ENCODE data around the gene JMJD8. TPM values are rescaled to one million over a fixed set of nuclear protein-coding genes. Genes with fewer than 3 reads are reported as not detected.

JMJD8 gene
- total and polyA plus RNA-seq, 2 experiments from 2014 or later, result 87.9 to 96.3 TPM

GRCh38 chr16:711084-711483 lies 26.9 kb upstream of the JMJD8 start:
- TF ChIP-seq EZH2 (IDR thresholded peaks at IDR 0.05; ENCODE audit: insufficient read depth, poor library complexity, severe bottlenecking), result no peak
- TF ChIP-seq EZH2phosphoT487 (IDR thresholded peaks at IDR 0.05; ENCODE audit: insufficient read depth, low read depth), result no peak

GRCh38 chr16:710500-711075 lies 26.5 kb upstream of the JMJD8 start:
- H3K27ac ChIP-seq, result no peak overlapping the region
- H3K9me2 ChIP-seq (ENCODE audit: insufficient read depth), result no peaks in the 10 kb centered on the region
- H3K4me3 ChIP-seq, result no peak overlapping the region
- H2AFZ ChIP-seq, result no peak overlapping the region
- H3K9ac ChIP-seq, result no peak overlapping the region
- H3K4me2 ChIP-seq (ENCODE audit: unreplicated experiment), result no peak overlapping the region
- DNase-seq, result no peak
- H4K20me1 ChIP-seq (ENCODE audit: insufficient read depth), result no peaks in the 10 kb centered on the region
- H3K36me3 ChIP-seq (ENCODE audit: low read depth), result no peaks in the 10 kb centered on the region
- H3F3A ChIP-seq (ENCODE audit: insufficient read depth), result peaks cover 10% of the 10 kb centered on the region
- H3K27me3 ChIP-seq (replicated peaks; ENCODE audit: insufficient read depth), result peaks cover 17% of the 10 kb centered on the region; the same call in 1 of the 2 replicates
- H3K9me3 ChIP-seq (ENCODE audit: low read depth), result no peaks in the 10 kb centered on the region
- peaks cover 11% of the 10 kb centered on the region; the same call in 1 of the 2 replicates for H3K4me1 ChIP-seq (ENCODE audit: insufficient read depth)
- no peak for TF ChIP-seq EZH2 (IDR thresholded peaks at IDR 0.05; ENCODE audit: insufficient read depth, poor library complexity, severe bottlenecking)
- TF ChIP-seq EZH2phosphoT487 (IDR thresholded peaks at IDR 0.05; ENCODE audit: insufficient read depth, low read depth), result no peak
- in situ Hi-C loops (cut with MboI), result no loop called here
- no peaks in the 10 kb centered on the region for H3K79me2 ChIP-seq (ENCODE audit: insufficient read depth)
- WGBS, 2 experiments (ENCODE audit: low coverage in 1 of 2, low lambda C conversion rate in 2 of 2, missing lambda C conversion rate in 2 of 2), result 67 to 68% methylated on average over 21 of the region's 21 CpGs

More at GRCh38 chr16:711084-711483, 26.9 kb upstream of the JMJD8 start:
- no peak for DNase-seq
- no peaks in the 10 kb centered on the region for H3K9me3 ChIP-seq (ENCODE audit: low read depth)
- H4K20me1 ChIP-seq (ENCODE audit: insufficient read depth), result no peaks in the 10 kb centered on the region
- in situ Hi-C loops (cut with MboI), result no loop called here
- H3K79me2 ChIP-seq (ENCODE audit: insufficient read depth), result no peaks in the 10 kb centered on the region
- no peak overlapping the region for H3K4me3 ChIP-seq
- H3K4me1 ChIP-seq (ENCODE audit: insufficient read depth), result peaks cover 11% of the 10 kb centered on the region; the same call in 1 of the 2 replicates
- H3K27ac ChIP-seq, result no peak overlapping the region
- no peak overlapping the region for H3K4me2 ChIP-seq (ENCODE audit: unreplicated experiment)
- peaks cover 10% of the 10 kb centered on the region for H3F3A ChIP-seq (ENCODE audit: insufficient read depth)
- no peak overlapping the region for H2AFZ ChIP-seq
- WGBS, 2 experiments (ENCODE audit: low coverage in 1 of 2, low lambda C conversion rate in 2 of 2, missing lambda C conversion rate in 2 of 2), result 56 to 60% methylated on average over 11 to 12 of the region's 12 CpGs
- no peaks in the 10 kb centered on the region for H3K36me3 ChIP-seq (ENCODE audit: low read depth)
- peaks cover 17% of the 10 kb centered on the region; the same call in 1 of the 2 replicates for H3K27me3 ChIP-seq (replicated peaks; ENCODE audit: insufficient read depth)
- no peaks in the 10 kb centered on the region for H3K9me2 ChIP-seq (ENCODE audit: insufficient read depth)
- no peak overlapping the region for H3K9ac ChIP-seq

- Histone ChIP-seq H3K4me3 (no peak overlapping the region), H3K9me3 (ENCODE audit: low read depth) (no peaks in the 10 kb centered on the region), H3K9ac (peak overlapping the region; percentile 38; the same call in 1 of the 2 replicates), H3F3A (ENCODE audit: insufficient read depth) (peaks cover 10% of the 10 kb centered on the region), H4K20me1 (ENCODE audit: insufficient read depth) (no peaks in the 10 kb centered on the region), H3K4me1 (ENCODE audit: insufficient read depth) (peaks cover 11% of the 10 kb centered on the region; the same call in 1 of the 2 replicates), H3K9me2 (ENCODE audit: insufficient read depth) (no peaks in the 10 kb centered on the region), H3K79me2 (ENCODE audit: insufficient read depth) (no peaks in the 10 kb centered on the region), H3K27ac (no peak overlapping the region), H3K27me3 (replicated peaks; ENCODE audit: insufficient read depth) (peaks cover 19% of the 10 kb centered on the region; the same call in 1 of the 2 replicates), H3K4me2 (ENCODE audit: unreplicated experiment) (no peak overlapping the region), H3K36me3 (ENCODE audit: low read depth) (no peaks in the 10 kb centered on the region), H2AFZ (no peak overlapping the region)
- TF ChIP-seq EZH2 (IDR thresholded peaks at IDR 0.05; ENCODE audit: insufficient read depth, poor library complexity, severe bottlenecking) (no peak), EZH2phosphoT487 (IDR thresholded peaks at IDR 0.05; ENCODE audit: insufficient read depth, low read depth) (no peak)
- WGBS, 2 experiments (ENCODE audit: low coverage in 1 of 2, low lambda C conversion rate in 2 of 2, missing lambda C conversion rate in 2 of 2), result 9 to 11% methylated on average over 30 of the region's 30 CpGs
- peak; percentile 87 for DNase-seq
- in situ Hi-C loops (cut with MboI), result no loop called here
Observed at GRCh38 chr16:709566-710499, 25.7 kb upstream of the JMJD8 start.

- Histone ChIP-seq H3F3A (ENCODE audit: insufficient read depth) (peaks cover 10% of the 10 kb centered on the region), H3K79me2 (ENCODE audit: insufficient read depth) (no peaks in the 10 kb centered on the region), H3K4me2 (ENCODE audit: unreplicated experiment) (no peak overlapping the region), H3K4me1 (ENCODE audit: insufficient read depth) (peaks cover 11% of the 10 kb centered on the region; the same call in 1 of the 2 replicates), H2AFZ (no peak overlapping the region), H3K4me3 (no peak overlapping the region), H3K27me3 (replicated peaks; ENCODE audit: insufficient read depth) (peaks cover 24% of the 10 kb centered on the region), H4K20me1 (ENCODE audit: insufficient read depth) (no peaks in the 10 kb centered on the region), H3K36me3 (ENCODE audit: low read depth) (no peaks in the 10 kb centered on the region), H3K9me3 (ENCODE audit: low read depth) (no peaks in the 10 kb centered on the region), H3K9ac (no peak overlapping the region), H3K9me2 (ENCODE audit: insufficient read depth) (no peaks in the 10 kb centered on the region), H3K27ac (no peak overlapping the region)
- WGBS, 2 experiments (ENCODE audit: low coverage in 1 of 2, low lambda C conversion rate in 2 of 2, missing lambda C conversion rate in 2 of 2), result 53 to 56% methylated on average over 4 of the region's 4 CpGs
- TF ChIP-seq EZH2 (IDR thresholded peaks at IDR 0.05; ENCODE audit: insufficient read depth, poor library complexity, severe bottlenecking) (no peak), EZH2phosphoT487 (IDR thresholded peaks at IDR 0.05; ENCODE audit: insufficient read depth, low read depth) (no peak)
- DNase-seq, result no peak
- in situ Hi-C loops (cut with MboI), result no loop called here
Observed at GRCh38 chr16:708959-709358, 24.8 kb upstream of the JMJD8 start.

Data from GM23248 (cell line).